Ishikawa (cell line): Measurements from ENCODE around the gene REPS2.

ENCODE experiments used
- CEBPB ChIP-seq: IDR thresholded peaks from 2 replicates; pipeline ENCODE4 v1.6.1; 2012
- EP300 ChIP-seq: IDR thresholded peaks from 2 replicates; pipeline ENCODE4 v1.6.1; 2012; ENCODE audit warnings: borderline replicate concordance
- FOXM1 ChIP-seq: IDR thresholded peaks from 2 replicates; pipeline ENCODE4 v1.6.1; 2012; ENCODE audit warnings: low read depth, borderline replicate concordance
- RAD21 ChIP-seq: IDR thresholded peaks from 2 replicates; pipeline ENCODE4 v1.6.1; 2012; ENCODE audit warnings: low read depth
- TCF12 ChIP-seq: IDR thresholded peaks from 2 replicates; pipeline ENCODE4 v1.6.1; 2012; ENCODE audit warnings: low read depth
- YY1 ChIP-seq: IDR thresholded peaks from 2 replicates; pipeline ENCODE4 v1.6.1; 2012; ENCODE audit warnings: low read depth
- ZBTB7A ChIP-seq: IDR thresholded peaks from 2 replicates; pipeline ENCODE4 v1.6.1; 2012; ENCODE audit warnings: low read depth
- TF ChIP-seq, protein P1 (sequence below): IDR thresholded peaks from 2 replicates; pipeline ENCODE4 v1.6.1; 2012; ENCODE audit warnings: low read depth, mild to moderate bottlenecking
- TF ChIP-seq, protein P2 (sequence below): IDR thresholded peaks from 2 replicates; pipeline ENCODE4 v1.6.1; 2012

DNA sequence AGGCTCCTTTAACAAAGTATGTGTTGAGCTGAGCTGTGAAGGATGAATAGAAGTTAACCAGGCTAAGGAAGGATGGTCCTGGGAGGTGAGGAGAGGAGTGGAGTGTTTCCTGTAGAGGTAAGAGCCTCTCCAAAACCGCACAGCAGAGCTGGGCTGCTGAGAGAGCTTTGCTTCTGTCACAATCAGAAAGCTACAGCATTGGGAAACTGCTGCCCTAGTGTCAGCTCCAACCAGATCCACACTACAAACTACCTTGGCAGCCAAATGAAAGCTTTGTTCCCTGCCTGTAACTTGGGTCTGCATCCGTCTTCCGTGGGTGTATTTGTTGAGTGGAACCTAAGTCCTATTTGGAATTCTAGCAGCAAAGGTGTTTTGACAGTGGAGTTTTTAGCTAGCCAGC, 91.8 kb downstream of the REPS2 start:
- TF ChIP-seq, protein P1, sequence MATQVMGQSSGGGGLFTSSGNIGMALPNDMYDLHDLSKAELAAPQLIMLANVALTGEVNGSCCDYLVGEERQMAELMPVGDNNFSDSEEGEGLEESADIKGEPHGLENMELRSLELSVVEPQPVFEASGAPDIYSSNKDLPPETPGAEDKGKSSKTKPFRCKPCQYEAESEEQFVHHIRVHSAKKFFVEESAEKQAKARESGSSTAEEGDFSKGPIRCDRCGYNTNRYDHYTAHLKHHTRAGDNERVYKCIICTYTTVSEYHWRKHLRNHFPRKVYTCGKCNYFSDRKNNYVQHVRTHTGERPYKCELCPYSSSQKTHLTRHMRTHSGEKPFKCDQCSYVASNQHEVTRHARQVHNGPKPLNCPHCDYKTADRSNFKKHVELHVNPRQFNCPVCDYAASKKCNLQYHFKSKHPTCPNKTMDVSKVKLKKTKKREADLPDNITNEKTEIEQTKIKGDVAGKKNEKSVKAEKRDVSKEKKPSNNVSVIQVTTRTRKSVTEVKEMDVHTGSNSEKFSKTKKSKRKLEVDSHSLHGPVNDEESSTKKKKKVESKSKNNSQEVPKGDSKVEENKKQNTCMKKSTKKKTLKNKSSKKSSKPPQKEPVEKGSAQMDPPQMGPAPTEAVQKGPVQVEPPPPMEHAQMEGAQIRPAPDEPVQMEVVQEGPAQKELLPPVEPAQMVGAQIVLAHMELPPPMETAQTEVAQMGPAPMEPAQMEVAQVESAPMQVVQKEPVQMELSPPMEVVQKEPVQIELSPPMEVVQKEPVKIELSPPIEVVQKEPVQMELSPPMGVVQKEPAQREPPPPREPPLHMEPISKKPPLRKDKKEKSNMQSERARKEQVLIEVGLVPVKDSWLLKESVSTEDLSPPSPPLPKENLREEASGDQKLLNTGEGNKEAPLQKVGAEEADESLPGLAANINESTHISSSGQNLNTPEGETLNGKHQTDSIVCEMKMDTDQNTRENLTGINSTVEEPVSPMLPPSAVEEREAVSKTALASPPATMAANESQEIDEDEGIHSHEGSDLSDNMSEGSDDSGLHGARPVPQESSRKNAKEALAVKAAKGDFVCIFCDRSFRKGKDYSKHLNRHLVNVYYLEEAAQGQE, result no peak
- TF ChIP-seq CEBPB, result no peak
- TF ChIP-seq, protein P2, sequence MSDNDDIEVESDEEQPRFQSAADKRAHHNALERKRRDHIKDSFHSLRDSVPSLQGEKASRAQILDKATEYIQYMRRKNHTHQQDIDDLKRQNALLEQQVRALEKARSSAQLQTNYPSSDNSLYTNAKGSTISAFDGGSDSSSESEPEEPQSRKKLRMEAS, result no peak
- TF ChIP-seq RAD21, result no peak
- TF ChIP-seq EP300, result no peak
- TF ChIP-seq YY1, result no peak
- TF ChIP-seq FOXM1, result no peak
- no peak for TF ChIP-seq TCF12
- TF ChIP-seq ZBTB7A, result no peak
